ENCODE data around the gene CIPC.

DNA sequence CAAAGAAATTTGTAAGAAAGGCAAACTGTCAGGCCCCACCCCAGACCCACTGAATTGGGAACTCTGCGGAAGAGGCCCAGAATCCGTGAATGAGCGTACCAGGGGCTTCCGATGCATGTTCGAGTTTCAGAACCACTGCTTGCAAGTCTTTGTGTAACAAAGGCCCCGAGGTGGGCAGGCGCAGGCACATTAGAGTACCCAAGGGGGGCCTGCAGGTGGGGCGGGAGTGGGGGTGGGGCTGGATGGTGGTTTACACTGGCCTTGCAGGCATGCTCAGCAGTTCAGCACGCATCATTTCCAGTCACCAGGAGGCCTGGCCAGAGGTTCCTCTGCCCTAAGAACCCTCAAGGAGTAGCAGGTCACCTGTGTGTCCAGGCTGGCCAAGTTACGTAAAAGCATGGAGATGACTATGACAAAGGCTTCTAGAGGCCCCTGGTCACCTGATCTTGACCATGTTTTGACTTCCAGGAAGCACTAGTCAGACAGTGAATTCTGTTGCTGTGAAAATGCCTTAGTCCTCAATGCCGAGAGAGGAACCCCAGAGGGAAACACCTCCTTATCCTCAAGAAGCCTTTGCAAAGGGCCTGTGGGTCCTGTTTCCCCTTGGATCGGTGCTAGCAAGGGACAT, 36.3 kb upstream of the CIPC start:
- TF ChIP-seq, protein P1, sequence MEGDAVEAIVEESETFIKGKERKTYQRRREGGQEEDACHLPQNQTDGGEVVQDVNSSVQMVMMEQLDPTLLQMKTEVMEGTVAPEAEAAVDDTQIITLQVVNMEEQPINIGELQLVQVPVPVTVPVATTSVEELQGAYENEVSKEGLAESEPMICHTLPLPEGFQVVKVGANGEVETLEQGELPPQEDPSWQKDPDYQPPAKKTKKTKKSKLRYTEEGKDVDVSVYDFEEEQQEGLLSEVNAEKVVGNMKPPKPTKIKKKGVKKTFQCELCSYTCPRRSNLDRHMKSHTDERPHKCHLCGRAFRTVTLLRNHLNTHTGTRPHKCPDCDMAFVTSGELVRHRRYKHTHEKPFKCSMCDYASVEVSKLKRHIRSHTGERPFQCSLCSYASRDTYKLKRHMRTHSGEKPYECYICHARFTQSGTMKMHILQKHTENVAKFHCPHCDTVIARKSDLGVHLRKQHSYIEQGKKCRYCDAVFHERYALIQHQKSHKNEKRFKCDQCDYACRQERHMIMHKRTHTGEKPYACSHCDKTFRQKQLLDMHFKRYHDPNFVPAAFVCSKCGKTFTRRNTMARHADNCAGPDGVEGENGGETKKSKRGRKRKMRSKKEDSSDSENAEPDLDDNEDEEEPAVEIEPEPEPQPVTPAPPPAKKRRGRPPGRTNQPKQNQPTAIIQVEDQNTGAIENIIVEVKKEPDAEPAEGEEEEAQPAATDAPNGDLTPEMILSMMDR (conservative IDR thresholded peaks at IDR 0.05; ENCODE audit: low read length): no peak
- no peak for TF ChIP-seq EZH2phosphoT487 (IDR thresholded peaks at IDR 0.05; ENCODE audit: borderline replicate concordance)

Measured in Loucy (cell line).